ENCODE measurements around the gene QPRT.

QPRT gene

GRCh38 chr16:29680180-29680598, 1.2 kb downstream of the QPRT start:
- no peaks in the 10 kb centered on the region for H3K79me2 ChIP-seq (ENCODE audit: low read length)
- no peak overlapping the region for H2AFZ ChIP-seq (ENCODE audit: low read length)
- no peak overlapping the region for H3K4me2 ChIP-seq (ENCODE audit: low read depth, low read length)

DNA sequence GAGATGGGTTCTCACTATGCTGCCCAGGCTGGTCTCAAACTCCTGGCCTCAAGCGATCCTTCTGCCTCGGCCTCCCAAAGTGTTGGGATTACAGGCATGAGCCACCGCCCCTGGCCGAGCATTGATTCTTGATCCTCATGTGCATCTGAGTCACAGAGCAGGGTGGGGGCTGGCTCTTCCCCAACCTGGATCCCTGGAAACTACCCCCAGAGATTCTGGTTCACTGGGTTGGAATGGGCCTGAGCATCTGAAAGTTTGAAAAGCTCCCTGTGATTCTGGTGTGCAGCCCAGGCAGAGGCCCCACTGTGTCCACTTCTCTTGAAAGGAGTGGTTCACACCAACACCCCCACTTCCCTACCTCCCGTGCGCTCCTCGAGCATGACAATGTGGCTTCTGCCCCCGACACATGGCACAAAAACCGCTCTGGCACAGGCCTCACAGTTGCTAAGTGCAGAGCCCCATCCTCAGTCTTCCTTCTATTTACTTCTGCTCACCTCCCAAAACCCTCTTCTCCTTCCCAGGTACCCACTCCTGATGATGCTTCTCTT, 4.6 kb downstream of the QPRT start:
- H3K27me3 ChIP-seq (replicated peaks; ENCODE audit: insufficient read depth, low read length): no peaks in the 10 kb centered on the region
- no peaks in the 10 kb centered on the region for H3K4me1 ChIP-seq (ENCODE audit: low read length)
- H3K79me2 ChIP-seq (ENCODE audit: low read length): no peaks in the 10 kb centered on the region
- H3K9ac ChIP-seq (ENCODE audit: low read length): no peak overlapping the region
- H2AFZ ChIP-seq (ENCODE audit: low read length): no peak overlapping the region
- no peak for DNase-seq
- no peaks in the 10 kb centered on the region for H3F3A ChIP-seq (ENCODE audit: insufficient read depth, low read length)
- no peak overlapping the region for H3K4me2 ChIP-seq (ENCODE audit: low read depth, low read length)
- no peak overlapping the region for H3K4me3 ChIP-seq (ENCODE audit: low read length)
- H3K9me3 ChIP-seq (replicated peaks; ENCODE audit: insufficient read depth, low read length): no peaks in the 10 kb centered on the region
- no peaks in the 10 kb centered on the region for H3K9me2 ChIP-seq (replicated peaks; ENCODE audit: insufficient read depth, low read length)
- H3K36me3 ChIP-seq (replicated peaks; ENCODE audit: insufficient read depth, low read length): no peaks in the 10 kb centered on the region
- TF ChIP-seq EZH2phosphoT487 (IDR thresholded peaks at IDR 0.05; ENCODE audit: low read length) (no peak), EZH2 (optimal IDR thresholded peaks at IDR 0.05; ENCODE audit: low read depth, low read length) (no peak), CTCF (IDR thresholded peaks at IDR 0.05; ENCODE audit: low read length) (no peak)
- H4K20me1 ChIP-seq (ENCODE audit: insufficient read depth, low read length): no peaks in the 10 kb centered on the region
- no peak overlapping the region for H3K27ac ChIP-seq (ENCODE audit: low read length)

More at GRCh38 chr16:29680180-29680598, 1.2 kb downstream of the QPRT start:
- no peak overlapping the region for H3K4me3 ChIP-seq (ENCODE audit: low read length)
- no peaks in the 10 kb centered on the region for H3K9me3 ChIP-seq (replicated peaks; ENCODE audit: insufficient read depth, low read length)
- H3K36me3 ChIP-seq (replicated peaks; ENCODE audit: insufficient read depth, low read length): no peaks in the 10 kb centered on the region
- no peak for DNase-seq
- no peak overlapping the region for H3K9ac ChIP-seq (ENCODE audit: low read length)
- no peaks in the 10 kb centered on the region for H3K4me1 ChIP-seq (ENCODE audit: low read length)
- H3K27ac ChIP-seq (ENCODE audit: low read length): no peak overlapping the region
- no peaks in the 10 kb centered on the region for H3F3A ChIP-seq (ENCODE audit: insufficient read depth, low read length)
- H3K27me3 ChIP-seq (replicated peaks; ENCODE audit: insufficient read depth, low read length): no peaks in the 10 kb centered on the region
- TF ChIP-seq EZH2 (optimal IDR thresholded peaks at IDR 0.05; ENCODE audit: low read depth, low read length) (no peak), EZH2phosphoT487 (IDR thresholded peaks at IDR 0.05; ENCODE audit: low read length) (no peak), CTCF (IDR thresholded peaks at IDR 0.05; ENCODE audit: low read length) (no peak)
- no peaks in the 10 kb centered on the region for H4K20me1 ChIP-seq (ENCODE audit: insufficient read depth, low read length)
- H3K9me2 ChIP-seq (replicated peaks; ENCODE audit: insufficient read depth, low read length): no peaks in the 10 kb centered on the region

- TF ChIP-seq CTCF (IDR thresholded peaks at IDR 0.05; ENCODE audit: low read length) (no peak), EZH2phosphoT487 (IDR thresholded peaks at IDR 0.05; ENCODE audit: low read length) (no peak), EZH2 (optimal IDR thresholded peaks at IDR 0.05; ENCODE audit: low read depth, low read length) (no peak)
- H3K4me1 ChIP-seq (ENCODE audit: low read length): peaks cover 3% of the 10 kb centered on the region; the same call in 1 of the 2 replicates
- no peak overlapping the region for H3K4me2 ChIP-seq (ENCODE audit: low read depth, low read length)
- no peaks in the 10 kb centered on the region for H3F3A ChIP-seq (ENCODE audit: insufficient read depth, low read length)
- no peak for DNase-seq
- H4K20me1 ChIP-seq (ENCODE audit: insufficient read depth, low read length): no peaks in the 10 kb centered on the region
- no peaks in the 10 kb centered on the region for H3K36me3 ChIP-seq (replicated peaks; ENCODE audit: insufficient read depth, low read length)
- H2AFZ ChIP-seq (ENCODE audit: low read length): no peak overlapping the region
- H3K79me2 ChIP-seq (ENCODE audit: low read length): no peaks in the 10 kb centered on the region
- H3K9ac ChIP-seq (ENCODE audit: low read length): no peak overlapping the region
- H3K27me3 ChIP-seq (replicated peaks; ENCODE audit: insufficient read depth, low read length): no peaks in the 10 kb centered on the region
- H3K27ac ChIP-seq (ENCODE audit: low read length): no peak overlapping the region
- H3K9me3 ChIP-seq (replicated peaks; ENCODE audit: insufficient read depth, low read length): no peaks in the 10 kb centered on the region
- H3K4me3 ChIP-seq (ENCODE audit: low read length): no peak overlapping the region
- H3K9me2 ChIP-seq (replicated peaks; ENCODE audit: insufficient read depth, low read length): no peaks in the 10 kb centered on the region
Observed at GRCh38 chr16:29684679-29685078, 5.7 kb downstream of the QPRT start.
